Stimulated activated CD4-positive, alpha-beta T cell treated with anti-CD3 and anti-CD28 coated beads, Interleukin-1b, Interleukin-23, amount 100 ng/mL, for 24 hours (primary cell): ENCODE data around the gene VPS37D.
"Not testable (repeated sequence)": the region's sequence is repeated elsewhere in the genome, so short reads cannot be mapped to it uniquely, and the experiment has no call there.

Experiments
- DNase-seq, 4 experiments: peaks; one replicate each; pipeline ENCODE4 v3.0.0-alpha.2; 2020; ENCODE audit warnings: low read depth in 4 of 4, low spot score in 1 of 4

VPS37D gene

GRCh38 chr7:73705551-73705920, 37.9 kb downstream of the VPS37D start:
- DNase-seq, result no peak

GRCh38 chr7:73706126-73707044, 38.8 kb downstream of the VPS37D start:
- peak in 2 of 4 experiments; percentile 36 to 44 for DNase-seq

GRCh38 chr7:73707045-73707631, 39.5 kb downstream of the VPS37D start:
- DNase-seq, result no peak

GRCh38 chr7:73708961-73709549, 41.4 kb downstream of the VPS37D start:
- no peak for DNase-seq

GRCh38 chr7:73712773-73713172, 45.1 kb downstream of the VPS37D start:
- DNase-seq, result no peak

GRCh38 chr7:73713319-73713718, 45.7 kb downstream of the VPS37D start:
- not testable (repeated sequence) for DNase-seq

- DNase-seq, result peak in 3 of 4 experiments; percentile 34 to 71 (median 51)
Measured at GRCh38 chr7:73715648-73716317, 48.2 kb downstream of the VPS37D start.

GRCh38 chr7:73716318-73716890, 48.8 kb downstream of the VPS37D start:
- no peak for DNase-seq

- DNase-seq, result no peak
Measured at GRCh38 chr7:73717025-73717807, 49.6 kb downstream of the VPS37D start.

- peak; percentile 46 to 72 (median 60) for DNase-seq
Measured at GRCh38 chr7:73717991-73718405, 50.4 kb downstream of the VPS37D start.

- no peak for DNase-seq
Measured at GRCh38 chr7:73718438-73718881, 50.8 kb downstream of the VPS37D start.

- DNase-seq, result peak in 3 of 4 experiments; percentile 52 to 57 (median 54)
Measured at GRCh38 chr7:73718905-73719805, 51.5 kb downstream of the VPS37D start, which contains the start of gene STX1A. Gene STX1A, minus strand, starts transcription at chr7:73719669. Its CDS starts 38 bp downstream, at chr7:73719631.

GRCh38 chr7:73719806-73720169, 52.2 kb downstream of the VPS37D start:
- DNase-seq, result no peak

GRCh38 chr7:73720443-73720842, 52.8 kb downstream of the VPS37D start:
- not testable (repeated sequence) for DNase-seq

GRCh38 chr7:73721377-73721817, 53.8 kb downstream of the VPS37D start:
- no peak for DNase-seq
